IPS DF 4.7 (cell line): ENCODE data around the gene DES.
"Not testable (repeated sequence)": the region's sequence is repeated elsewhere in the genome, so short reads cannot be mapped to it uniquely, and the experiment has no call there.

ENCODE experiments used
- DNase-seq: peaks from one replicate; pipeline ENCODE4 v3.0.0-alpha.2; 2013; ENCODE audit warnings: low spot score; ENCODE audit errors: extremely low read depth

The DES gene

DNA sequence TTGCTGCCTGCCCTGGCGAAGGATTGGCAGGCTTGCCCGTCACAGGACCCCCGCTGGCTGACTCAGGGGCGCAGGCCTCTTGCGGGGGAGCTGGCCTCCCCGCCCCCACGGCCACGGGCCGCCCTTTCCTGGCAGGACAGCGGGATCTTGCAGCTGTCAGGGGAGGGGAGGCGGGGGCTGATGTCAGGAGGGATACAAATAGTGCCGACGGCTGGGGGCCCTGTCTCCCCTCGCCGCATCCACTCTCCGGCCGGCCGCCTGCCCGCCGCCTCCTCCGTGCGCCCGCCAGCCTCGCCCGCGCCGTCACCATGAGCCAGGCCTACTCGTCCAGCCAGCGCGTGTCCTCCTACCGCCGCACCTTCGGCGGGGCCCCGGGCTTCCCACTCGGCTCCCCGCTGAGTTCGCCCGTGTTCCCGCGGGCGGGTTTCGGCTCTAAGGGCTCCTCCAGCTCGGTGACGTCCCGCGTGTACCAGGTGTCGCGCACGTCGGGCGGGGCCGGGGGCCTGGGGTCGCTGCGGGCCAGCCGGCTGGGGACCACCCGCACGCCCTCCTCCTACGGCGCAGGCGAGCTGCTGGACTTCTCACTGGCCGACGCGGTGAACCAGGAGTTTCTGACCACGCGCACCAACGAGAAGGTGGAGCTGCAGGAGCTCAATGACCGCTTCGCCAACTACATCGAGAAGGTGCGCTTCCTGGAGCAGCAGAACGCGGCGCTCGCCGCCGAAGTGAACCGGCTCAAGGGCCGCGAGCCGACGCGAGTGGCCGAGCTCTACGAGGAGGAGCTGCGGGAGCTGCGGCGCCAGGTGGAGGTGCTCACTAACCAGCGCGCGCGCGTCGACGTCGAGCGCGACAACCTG lies at the start of gene DES:
Gene DES (plus strand): TSS at position 223 of the 857 bp plus-strand sequence. CDS start 86 bp downstream, at position 309.
- no peak for DNase-seq

DNA sequence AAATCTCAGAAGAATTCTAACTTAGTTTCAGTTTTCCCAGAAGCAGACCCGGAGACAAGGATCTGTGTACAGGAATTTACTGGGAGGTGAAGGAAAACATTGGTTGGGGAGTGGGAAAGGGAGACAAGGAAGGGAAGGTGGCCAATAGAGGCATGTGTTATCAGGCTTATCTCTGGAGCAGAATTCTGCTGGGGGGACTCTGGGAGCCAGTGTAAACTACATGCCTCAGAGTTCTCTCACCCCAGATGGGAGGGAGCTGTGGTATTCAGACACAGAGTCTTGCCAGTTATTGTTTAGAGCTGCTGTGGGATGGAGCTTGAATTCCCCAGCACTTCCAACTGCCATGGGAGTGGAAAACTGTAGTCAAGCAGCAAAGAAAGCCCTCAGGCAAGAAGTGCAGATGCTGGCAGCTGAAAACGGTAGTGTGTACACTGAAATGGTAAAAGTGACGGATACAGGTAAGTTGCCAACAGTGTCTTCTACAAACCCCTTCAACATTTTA lies 49.4 kb upstream of the DES start:
- no peak for DNase-seq

DNA sequence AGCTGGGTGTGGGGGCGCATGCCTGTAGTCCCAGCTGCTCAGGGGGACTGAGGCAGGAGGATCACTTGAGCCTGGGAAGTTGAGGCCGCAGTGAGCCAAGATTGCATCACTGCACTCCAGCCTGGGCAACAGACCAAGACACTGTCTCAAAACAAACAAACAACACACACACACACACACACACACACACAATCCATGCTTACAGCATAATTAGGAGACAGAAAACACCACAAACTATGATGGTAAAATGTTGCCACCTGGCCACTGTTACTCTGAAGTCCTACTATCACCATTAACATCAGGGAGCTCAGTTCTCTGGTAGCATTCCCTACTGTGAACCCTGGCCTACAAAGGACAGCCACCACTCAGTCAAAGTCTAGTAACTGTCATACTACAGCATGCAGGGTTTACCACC lies 48.7 kb upstream of the DES start:
- DNase-seq, result no peak

DNA sequence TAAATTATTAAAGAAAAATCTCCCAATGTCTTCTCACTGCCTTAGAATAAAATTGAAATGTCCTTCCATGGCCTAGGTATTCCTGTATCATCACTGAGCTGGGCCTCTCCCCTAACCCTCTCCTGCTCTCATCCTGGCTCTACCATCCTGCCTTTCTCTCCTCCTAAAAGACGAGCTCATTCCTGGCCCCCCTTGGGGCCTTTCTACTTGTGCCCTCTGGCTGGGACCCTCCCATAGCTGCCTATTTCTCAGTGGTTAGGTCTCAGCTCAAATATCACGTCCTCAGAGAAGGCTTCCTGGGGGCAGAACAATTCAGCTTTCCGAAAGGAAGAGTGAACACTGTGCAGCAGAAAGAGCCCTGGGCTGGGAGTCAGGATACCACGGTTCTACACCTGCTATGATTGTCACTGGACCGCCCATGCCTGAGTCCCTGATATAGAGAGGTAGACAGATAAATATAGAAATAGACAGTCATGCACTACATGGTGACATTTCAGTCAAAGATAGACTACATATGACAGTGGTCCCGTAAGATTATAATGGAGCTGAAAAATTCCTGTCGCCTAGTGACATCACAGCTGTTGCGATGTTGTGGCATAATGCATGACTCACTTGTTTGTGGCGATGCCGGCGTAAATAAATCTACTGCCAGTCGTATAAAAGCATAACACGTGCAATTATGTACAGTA lies 39.9 kb upstream of the DES start:
- no peak for DNase-seq

DNA sequence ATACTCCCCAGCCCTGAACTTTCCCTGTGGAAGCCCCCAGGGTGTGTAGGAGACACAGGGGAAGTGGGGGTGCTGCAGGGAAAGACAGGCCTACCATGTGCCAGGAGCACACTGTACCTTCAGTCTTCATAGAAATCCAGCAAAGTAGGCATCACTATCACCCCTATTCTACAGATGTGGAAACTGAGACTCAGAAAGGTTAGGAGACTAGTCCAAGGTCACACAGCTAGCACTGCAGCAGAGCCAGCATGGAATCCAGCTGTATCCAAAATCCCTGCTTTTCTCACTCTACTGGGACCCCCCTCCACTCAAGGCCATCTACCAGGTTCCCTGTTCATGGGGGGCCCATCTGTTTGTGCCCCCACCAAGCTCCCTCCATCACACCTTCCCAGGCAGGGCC lies 37.3 kb upstream of the DES start:
- DNase-seq, result no peak

DNA sequence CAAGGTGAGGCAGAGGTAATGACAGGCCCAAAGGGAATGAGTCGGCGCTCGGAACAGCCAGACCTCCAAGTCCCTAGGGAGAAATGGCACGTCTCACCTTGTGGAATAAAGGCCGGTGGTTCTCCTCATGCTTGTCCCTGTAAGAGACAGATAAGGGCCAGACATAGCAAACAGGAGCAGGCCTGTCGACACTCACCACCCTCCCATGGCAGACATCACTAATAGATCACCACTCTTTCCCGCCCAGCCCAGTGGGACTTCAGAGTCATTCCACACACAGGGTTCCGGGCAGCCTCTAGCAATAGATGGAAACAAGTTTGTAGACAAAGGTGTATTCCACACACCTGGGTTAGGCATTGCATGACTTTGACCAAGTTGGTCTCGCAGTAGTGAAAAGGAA lies 36.7 kb upstream of the DES start:
- DNase-seq, result no peak

DNA sequence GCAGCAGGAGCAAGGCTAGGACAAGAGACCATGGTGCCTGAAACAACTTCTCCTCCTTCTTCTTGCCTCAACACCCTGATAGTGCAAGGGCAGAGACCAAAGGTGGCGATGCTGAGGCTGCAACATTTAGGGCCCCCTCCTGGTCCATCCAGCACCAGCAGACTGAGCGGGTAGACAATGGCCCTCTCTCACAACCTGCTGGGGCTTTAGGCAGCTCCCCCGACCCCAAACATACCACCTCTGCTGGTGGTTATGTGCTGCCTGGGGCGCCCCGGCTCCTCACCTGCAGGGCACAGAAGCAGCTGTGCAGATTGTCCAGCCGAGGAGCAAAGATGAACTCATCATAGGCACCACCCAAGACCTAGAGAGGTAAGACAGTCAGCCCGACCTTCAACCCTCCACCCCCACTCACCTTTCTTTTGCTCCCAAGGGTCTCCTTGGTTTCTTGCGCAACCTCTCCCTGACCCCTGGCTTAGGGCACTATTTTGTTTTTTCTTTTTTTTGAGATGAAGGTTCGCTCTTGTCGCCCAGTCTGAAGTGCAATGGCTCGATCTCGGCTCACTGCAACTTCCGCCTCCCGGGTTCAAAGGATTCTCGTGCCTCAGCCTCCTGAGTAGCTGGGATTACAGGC lies 34.0 kb upstream of the DES start:
- DNase-seq, result no peak

DNA sequence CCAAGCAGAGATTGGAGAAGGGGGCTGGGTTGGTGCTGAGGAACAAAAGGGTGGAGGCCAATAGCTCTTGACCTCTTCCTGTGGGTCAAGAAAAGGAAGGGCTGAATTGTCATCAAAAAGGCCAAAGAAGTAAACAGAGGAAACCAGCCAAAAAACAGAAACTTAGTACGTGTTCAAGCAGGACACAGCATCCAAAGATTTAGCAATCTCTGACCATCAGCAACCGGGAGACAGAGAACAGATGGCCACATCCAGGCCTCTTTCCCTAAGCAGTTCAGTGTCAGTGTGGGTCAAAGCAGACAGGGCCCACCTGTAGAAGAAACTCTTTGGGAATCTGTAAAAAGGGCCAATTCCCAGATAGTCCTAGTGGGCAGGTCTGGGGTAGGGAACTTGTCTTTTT lies 33.3 kb upstream of the DES start:
- no peak for DNase-seq

DNA sequence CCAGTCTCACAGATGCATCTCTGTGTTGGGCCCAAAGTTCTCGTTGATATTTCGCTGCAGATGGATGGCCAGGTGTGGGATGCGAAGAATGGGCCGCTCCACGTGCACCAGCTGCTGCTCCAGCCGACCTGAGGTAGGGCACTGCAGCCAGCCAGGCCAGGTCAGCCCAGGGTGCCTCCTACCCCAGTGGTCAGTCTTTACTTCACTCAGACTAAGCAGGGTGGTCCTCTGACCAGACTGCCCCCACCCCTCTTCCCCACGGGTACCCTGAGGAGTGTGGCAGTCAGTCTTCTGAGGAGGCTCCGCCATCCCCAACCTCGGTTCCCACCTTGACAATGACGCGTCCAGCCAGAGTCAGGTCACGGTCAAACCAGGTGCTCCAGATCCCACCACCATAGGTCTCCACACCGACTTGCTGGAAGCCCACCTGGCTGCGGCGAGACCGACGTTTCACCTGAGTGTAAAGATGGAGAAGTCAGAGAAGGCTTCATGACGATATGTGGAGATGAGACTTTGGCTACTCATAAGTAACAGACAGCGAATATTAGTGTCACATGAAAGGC lies 32.1 kb upstream of the DES start:
- no peak for DNase-seq

DNA sequence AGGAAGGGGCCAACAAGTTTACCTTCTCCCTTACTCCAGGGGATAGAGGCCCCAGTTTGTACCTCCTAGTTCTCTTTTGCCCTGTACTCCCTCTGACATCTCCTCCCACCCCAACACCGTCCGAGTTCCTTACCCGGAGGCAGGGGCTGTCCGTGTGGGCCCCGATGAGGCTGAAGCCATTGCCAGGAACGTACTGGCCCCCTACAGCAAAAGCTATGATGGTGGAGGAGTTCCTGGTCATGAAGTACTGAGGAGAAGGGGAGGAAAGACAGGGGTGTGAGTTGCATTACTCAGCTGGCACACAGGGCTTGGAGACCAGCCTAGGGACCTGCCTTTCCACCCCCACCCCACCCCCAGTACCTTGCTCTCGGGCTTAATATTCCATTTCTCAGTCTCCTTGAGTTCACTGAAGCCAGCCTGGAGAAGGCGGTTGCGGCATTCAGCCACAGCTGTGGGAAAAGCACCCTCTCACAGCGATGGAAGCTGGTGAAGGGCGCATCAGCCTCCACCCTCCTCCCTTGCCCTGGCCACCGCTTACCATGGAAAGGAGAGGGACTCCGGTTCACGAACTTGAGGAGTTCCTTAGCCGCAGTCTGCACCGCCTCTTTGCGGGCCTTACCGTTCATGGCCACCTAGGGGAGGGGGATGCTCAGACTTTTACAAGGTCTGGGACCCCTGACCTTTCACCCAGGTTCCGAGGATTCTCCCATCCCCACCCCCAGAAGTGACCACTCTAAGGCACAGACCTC lies 31.5 kb upstream of the DES start:
- no peak for DNase-seq

DNA sequence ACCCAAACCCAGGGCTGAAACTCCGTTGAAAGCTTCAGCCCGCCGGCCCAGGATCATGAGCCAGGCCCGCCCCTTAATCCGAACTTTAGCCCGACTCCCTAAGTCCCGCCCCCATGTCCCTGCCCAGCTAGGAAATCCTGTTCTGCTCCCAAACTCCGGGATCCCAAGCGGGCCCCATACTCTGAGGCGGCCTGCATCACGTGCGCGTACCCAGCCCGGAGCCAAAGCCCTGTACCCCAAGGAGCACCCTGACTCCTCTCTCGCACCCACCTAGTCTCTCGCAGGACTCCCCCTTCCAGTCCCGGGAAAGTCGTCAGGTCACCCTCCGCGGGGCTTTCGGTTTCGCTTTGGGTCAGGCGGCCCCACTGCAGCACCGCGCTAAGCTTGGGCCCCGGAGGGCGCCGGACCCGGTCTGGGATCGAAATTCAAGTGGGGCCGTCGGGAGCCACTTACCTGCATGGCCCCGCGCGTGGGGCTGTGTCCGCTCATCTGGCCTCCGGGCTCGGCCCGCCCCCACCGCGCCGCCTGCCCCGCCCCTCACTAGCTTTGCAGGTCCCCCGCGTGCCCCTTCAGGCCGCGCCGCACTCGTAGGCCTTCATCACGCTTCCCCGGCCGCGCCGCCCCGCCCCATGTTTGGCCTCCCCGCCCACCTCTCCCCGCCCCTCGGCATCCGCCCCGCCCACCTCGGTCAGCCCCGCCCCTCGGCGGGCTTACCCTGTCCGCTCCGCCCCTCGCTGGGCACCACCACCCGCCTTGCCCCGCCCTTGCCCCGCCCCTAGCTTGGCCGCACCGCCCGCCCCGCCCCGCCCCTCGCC lies 30.7 kb upstream of the DES start, which contains the start of gene DNPEP:
Gene DNPEP (minus strand): TSS at position 607 of the 815 bp plus-strand sequence. CDS start 118 bp downstream, at position 489.
- no peak for DNase-seq

DNA sequence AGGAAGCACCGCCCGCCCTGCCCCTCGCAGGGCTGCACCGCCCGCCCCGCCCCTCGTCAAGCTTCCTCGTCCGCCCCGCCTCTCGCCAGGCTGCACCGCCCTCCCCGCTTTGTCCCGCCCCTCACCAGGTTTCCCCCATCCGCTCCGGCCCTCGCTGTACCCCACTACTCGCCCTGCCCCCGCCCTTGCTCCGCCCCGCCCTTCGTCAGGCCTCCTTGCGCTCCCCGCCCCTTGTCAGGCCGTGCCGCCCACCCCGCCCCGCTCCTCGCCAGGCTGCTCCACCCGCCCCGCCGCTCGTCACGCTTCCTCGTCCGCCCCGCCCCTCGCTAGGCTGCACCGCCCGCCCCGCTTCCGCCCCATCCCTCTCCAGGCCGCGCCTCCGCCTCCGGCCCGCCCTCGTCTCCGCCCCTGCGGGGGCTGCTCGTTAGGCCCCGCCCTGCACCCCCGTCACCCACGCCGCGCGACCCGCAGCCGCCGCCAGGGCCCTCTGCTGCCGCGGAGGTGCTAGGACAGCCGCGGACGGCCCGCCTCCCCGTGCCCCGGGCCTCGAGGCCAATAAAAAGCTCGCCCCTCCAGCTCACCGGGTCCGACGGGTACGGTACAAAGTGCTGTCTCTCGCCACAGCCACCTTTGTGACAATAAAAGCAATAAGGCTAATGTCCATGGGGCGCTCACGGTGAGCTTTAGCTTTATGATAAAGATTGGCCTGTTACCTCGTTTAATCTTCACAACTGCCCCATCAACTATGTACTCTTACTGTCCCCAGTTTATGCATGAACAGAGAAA lies 29.9 kb upstream of the DES start:
- DNase-seq, result no peak

DNA sequence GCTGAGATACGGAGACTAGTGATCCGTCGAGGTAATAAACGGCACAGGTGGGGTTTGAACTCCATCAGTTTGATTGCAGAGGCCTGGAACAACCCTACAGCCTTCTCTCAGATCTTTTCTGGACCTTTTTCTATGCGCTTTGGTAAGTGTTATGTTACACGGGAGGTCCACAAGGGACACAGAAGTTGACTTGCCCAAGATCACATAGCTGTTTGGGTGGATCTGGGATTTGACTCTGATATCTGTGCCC lies 29.3 kb upstream of the DES start:
- DNase-seq, result no peak

DNA sequence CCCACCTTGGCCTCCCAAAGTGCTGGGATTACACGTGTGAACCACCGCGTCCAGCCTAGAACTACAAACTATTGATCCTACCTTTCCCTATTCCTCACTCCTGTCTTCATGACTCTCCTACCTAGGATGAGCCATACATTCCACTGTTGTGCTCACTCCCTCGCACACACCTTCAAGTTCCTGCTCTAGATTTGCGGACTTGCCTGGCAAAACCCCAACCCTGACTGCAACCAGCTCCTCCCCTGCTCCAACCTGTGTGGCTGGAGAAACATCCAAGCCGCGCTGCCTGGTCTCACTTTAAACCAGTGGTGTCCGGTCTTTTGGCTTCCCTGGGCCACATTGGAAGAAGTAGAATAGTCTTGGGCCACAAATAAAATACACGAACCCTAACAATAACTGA lies 25.4 kb upstream of the DES start:
- no peak for DNase-seq

DNA sequence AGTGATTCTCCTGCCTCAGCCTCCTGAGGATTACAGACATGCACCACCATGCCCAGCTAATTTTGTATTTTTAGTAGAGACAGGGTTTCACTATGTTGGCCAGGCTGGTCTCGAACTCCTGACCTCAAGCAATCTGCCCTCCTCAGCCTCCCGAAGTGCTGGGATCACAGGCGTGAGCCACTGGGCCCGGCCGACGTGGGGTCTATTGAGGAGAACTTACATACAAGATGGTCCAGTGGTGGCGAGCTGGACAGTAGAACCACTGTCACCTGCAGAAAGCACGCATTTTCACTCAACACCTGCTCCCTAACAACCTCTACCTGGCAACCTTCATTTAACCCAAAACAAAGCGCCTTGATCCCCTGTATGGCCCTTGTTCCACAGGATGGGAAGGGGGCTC lies 23.1 kb upstream of the DES start:
- not testable (repeated sequence) for DNase-seq

DNA sequence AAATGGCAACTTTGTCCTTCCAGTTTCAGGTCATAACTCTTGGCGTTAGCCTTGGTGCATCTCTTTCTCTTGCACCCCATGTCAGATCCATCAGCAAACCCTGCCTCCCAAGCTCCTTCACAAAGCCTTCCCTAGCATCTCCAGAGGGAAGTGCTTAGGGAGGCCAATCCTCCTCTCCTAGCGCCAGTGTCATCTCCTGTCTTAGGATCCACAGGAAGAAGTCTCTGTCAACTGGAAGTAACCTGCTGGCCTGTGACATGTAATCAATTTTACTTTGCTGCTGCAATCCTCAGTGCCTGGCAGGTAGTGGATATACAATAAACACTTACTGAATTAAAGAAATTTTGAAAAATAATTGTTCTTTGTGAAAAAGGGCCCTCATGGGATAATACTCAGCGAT lies 22.6 kb upstream of the DES start:
- no peak for DNase-seq

DNA sequence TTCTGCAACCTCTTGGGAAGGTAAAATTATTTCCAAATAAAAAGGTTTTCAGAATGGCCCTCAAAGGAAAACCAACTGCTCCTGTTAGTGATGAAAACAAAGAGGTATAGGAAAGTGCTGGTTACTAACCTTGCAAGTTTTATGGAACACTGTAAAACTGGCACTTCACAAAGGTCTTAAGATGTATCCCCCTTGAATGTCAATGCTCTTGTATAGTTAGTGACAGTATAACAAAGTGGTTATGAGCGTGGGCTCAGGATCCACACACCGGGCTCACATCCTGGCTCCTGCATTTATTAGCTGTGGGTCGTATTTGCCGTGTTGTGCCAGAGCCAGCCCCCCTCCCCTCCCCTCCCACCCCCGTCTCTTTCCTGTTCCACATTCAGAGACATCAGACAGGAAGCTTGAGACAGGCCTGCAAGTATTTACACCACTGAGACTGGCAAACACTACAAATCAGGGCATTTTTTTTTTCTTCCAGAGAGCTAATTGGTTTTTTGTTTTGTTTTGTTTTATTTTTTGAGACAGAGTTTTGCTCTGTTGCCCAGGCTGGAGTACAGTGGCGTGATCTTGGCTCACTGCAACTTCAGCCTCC lies 21.2 kb upstream of the DES start:
- DNase-seq, result no peak

DNA sequence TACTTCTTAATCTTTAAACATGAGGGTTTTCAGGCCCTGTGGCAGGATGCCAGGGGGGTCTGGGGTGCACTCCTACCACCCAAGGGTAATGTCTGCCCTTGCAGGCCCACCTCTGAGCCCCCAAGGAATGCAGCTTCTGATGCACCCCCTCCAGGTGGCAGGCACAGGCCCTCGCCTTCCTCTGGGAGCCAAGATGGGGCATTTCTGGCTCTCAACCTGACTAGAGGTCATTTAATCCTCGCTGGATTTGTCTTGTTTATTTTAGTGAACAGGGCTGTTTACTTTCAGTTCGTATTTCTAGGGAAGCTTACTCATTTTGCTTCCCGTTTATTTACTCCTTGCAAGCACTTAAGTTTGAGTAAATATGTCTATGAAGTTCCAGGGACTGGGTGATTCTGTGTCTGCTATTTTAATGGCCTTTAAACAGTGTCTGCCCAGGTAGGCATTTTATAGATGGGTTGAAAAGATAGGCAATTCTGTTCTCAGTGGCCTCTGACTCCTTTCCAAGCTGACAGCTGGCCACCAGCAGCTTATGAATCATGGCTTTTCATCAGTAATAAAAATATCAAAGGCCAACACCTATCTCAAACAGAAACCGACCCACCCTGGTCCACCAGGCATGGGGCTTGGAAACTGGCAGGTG lies 19.3 kb upstream of the DES start:
- no peak for DNase-seq
